Measurements from ENCODE around the gene KPNA6.
A peak's percentile ranks its signal among the peaks of the same experiment; 100 is the strongest.

- TF ChIP-seq CTCF (optimal IDR thresholded peaks at IDR 0.05 in 1 of 3, IDR thresholded peaks at IDR 0.05 in 1 of 3, conservative IDR thresholded peaks at IDR 0.05 in 1 of 3; ENCODE audit: extremely low read depth in 1 of 3, insufficient read depth in 2 of 3, low read length in 3 of 3) (peak in 1 of 3 experiments; percentile 13), EZH2 (IDR thresholded peaks at IDR 0.05; ENCODE audit: low read length) (no peak)
Observed at GRCh38 chr1:32127409-32128198, 19.7 kb downstream of the KPNA6 start.
